Measurements from ENCODE around the gene PAN3.

DNA sequence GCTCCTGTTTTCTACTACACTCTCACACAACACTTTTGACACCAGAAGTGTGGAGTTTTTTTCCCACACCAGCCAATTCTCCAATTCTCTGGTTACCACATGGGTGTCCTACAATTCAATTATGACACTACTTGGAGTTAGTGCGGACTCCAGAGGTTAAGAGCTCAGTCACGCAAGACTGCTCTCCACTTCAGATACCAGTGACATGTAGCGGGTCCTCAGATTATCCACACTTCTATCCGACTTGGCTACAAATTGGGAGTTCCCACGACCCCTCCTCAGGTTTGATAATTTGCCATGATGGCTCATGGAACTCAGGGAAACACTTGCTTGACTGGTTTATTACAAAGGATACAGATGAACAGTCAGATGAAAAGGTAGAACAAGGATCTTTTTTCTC is 32.9 kb downstream of the PAN3 start:
- TF ChIP-seq CTCF (conservative IDR thresholded peaks at IDR 0.05; ENCODE audit: low read depth, low read length), result no peak
- TF ChIP-seq EZH2 (IDR thresholded peaks at IDR 0.05; ENCODE audit: borderline replicate concordance, low read depth, low read length, poor library complexity, severe bottlenecking), result no peak
